OCI-LY1 (cell line): Measurements from ENCODE around the gene CFAP97.

Experiments
- EZH2 ChIP-seq: fragments of 200-600 bp; sonication (generic), shearing (Covaris generic); IDR thresholded peaks from 2 replicates; pipeline ENCODE4 v1.8.0; 2017; ENCODE audit warnings: borderline replicate concordance, mixed run types, mild to moderate bottlenecking, antibody characterized with exemption, low read length, moderate library complexity, mixed read lengths
- TF ChIP-seq, protein P1 (sequence below): fragments of 200-600 bp; sonication (generic), shearing (Covaris generic); IDR thresholded peaks from 2 replicates; pipeline ENCODE4 v1.5.1; 2017; ENCODE audit warnings: mild to moderate bottlenecking, antibody characterized with exemption, low read length, moderate library complexity, mixed read lengths

DNA sequence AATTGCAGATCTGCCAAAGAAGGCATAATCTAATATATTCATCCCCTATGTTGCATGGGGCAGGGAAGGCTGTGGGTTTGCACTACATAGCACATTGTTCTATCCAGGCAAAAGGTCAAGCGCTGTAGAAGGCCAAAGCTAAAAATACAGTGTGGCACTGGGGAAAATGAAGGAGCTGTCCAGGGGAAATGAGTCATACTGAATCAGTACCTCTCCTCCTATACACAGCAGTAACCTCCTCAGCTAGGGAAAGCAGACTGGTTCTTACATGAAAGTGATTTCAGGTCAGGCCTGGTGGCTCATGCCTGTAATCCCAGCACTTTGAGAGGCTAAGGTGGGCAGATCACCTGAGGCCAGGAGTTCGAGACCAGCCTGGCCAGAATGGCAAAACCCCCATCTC lies 91.7 kb downstream of the CFAP97 start:
- TF ChIP-seq, protein P1, sequence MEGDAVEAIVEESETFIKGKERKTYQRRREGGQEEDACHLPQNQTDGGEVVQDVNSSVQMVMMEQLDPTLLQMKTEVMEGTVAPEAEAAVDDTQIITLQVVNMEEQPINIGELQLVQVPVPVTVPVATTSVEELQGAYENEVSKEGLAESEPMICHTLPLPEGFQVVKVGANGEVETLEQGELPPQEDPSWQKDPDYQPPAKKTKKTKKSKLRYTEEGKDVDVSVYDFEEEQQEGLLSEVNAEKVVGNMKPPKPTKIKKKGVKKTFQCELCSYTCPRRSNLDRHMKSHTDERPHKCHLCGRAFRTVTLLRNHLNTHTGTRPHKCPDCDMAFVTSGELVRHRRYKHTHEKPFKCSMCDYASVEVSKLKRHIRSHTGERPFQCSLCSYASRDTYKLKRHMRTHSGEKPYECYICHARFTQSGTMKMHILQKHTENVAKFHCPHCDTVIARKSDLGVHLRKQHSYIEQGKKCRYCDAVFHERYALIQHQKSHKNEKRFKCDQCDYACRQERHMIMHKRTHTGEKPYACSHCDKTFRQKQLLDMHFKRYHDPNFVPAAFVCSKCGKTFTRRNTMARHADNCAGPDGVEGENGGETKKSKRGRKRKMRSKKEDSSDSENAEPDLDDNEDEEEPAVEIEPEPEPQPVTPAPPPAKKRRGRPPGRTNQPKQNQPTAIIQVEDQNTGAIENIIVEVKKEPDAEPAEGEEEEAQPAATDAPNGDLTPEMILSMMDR: no peak
- TF ChIP-seq EZH2: no peak
